ACHN (cell line): ENCODE measurements around the gene PPP1R14B.

ENCODE experiments used
- DNase-seq: peaks from one replicate; pipeline ENCODE4 v3.0.0-alpha.2; 2015
- in situ Hi-C: cut with HindIII; loops from 2 replicates; pipeline ENCODE4 v1.10.0; 2017; ENCODE audit warnings: low sequenced_read_pairs, low pct_ligation_motif_present, low pct_unique_long_range_greater_than_20kb

PPP1R14B gene

DNA sequence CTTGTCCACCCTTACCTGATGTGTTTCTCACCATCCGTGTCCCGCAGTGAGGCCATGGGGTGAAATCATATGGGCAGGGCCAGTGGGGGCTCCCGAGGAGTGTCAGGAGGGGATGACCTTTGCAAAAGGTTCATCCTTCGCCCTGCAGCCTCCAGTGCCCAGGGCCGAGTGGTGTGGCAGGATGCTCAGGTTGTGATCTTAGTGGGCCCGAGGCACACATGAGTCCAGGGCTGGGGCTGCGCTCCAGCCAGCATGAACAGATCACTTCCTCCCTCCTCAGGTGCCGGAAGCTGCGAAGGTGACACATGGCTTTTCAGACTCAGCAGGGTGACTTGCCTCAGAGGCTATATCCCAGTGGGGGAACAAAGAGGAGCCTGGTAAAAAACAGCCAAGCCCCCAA is 8.7 kb downstream of the PPP1R14B start:
- in situ Hi-C loops, result no loop called here
- DNase-seq, result no peak

DNA sequence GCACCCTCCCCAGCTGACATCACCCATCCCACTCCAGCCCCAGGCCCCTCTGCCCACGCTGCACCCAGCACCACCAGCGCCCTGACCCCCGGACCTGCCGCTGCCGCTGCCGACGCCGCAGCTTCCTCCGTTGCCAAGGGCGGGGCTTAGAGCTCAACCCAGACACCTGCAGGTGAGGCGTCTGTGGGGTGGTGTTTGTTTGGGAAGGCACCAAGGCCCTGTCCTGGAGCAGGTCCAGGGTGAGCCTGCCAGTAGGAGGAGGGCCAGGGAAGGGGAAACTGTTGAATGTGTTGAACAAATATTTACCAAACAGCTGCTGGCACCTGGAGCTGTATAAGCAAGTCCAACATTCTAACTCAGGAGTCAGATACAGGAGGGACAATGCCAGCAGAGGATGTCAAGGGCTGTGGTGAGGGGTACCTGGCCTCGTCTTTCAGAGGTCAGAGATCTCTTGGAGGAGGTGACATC is 9.2 kb downstream of the PPP1R14B start:
- in situ Hi-C loops, result no loop called here

DNA sequence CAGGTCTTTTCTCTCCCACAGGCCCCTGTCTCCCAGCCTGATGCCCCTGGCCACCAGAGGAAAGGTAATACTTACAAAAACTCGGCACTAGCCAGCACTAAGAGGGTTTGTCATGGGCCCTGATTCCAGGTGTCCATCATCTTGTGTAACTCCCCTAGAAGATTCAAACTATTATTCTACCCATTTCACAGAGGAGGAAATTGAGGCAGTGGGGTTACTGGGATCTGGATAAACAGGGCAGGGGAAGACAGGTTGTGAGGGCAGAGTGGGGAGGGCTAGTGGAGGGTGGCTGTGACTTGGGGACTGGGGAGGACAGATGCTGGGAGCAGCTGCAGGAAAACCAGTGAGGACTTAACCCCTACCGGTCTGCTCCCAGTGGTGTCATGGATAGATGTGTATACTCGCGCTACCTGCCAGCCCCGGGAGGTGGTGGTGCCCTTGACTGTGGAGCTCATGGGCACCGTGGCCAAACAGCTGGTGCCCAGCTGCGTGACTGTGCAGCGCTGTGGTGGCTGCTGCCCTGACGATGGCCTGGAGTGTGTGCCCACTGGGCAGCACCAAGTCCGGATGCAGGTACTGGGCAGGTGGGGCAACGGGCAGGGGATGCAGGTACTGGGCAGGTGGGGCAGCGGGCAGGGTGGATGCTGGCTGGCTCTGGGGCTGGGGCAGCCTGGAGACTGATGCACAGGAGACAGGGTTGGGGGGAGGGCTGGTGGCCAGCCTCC is 11.1 kb downstream of the PPP1R14B start:
- DNase-seq, result no peak
- in situ Hi-C loops, result no loop called here

More for the DNA sequence above, 9.2 kb downstream of the PPP1R14B start:
- DNase-seq, result no peak

DNA sequence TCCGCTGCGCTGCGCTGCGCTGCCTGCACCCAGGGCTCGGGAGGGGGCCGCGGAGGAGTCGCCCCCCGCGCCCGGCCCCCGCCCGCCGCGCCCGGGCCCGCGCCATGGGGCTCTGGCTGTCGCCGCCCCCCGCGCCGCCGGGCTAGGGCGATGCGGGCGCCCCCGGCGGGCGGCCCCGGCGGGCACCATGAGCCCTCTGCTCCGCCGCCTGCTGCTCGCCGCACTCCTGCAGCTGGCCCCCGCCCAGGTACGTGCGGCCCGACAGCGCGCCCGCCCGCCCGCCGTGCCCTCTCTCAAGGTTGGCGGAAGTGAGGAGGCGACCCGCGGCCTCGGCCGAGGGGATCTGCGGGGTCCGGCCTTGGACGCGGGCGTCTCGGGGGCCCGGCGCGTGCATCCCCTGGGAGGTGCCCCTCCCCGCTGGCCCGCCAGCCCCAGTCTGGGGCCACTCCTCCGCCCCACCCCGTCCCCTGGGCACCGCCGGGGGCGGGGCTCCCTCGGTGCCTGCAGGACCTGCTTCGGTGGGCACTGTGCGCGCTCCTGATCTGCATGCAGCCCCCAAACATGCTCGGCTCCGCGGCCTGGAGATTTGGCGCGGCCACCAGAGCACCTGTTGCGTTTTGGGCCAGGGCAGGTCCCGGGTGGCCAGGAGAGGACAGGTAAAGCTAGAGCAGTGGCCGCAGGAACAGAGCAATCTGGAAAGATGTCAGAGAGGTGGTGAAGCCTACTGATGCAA is 11.9 kb downstream of the PPP1R14B start:
- DNase-seq, result peak; percentile 41
- in situ Hi-C loops, result no loop called here

DNA sequence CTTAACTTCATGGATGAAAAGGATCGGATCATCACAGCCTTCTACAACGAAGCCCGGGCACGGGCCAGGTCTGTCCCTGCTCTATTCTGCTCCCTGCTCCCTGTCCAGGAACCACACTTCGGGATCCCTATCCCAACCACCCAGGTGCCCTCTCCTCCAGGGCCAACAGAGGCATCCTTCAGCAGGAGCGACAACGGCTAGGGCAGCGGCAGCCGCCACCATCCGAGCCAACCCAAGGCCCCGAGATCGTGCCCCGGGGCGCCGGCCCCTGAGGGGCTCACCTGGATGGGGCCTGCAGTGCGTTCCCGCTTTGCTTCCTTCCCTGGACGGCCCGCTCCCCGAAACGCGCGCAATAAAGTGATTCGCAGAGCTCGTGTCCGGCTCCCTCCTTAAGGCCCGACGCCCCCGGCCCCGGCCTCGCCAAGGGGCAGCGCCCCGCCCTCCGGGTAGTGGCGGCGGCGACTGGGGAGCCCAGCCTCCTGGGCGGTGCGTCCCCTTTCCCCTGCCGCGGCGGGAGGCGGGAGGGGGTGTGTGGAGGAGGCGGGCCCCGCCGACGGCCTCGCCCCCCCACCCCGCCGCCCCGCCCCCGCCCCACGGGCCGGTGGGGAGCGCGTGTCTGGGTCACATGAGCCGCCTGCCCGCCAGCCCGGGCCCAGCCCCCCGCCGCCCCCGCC is 12.7 kb downstream of the PPP1R14B start, which contains the start of gene VEGFB:
Gene VEGFB (plus strand): TSS at position 672 of the 674 bp plus-strand sequence. CDS start 250 bp downstream, outside the sequence.
- in situ Hi-C loops, result no loop called here
- peak; percentile 70 for DNase-seq

DNA sequence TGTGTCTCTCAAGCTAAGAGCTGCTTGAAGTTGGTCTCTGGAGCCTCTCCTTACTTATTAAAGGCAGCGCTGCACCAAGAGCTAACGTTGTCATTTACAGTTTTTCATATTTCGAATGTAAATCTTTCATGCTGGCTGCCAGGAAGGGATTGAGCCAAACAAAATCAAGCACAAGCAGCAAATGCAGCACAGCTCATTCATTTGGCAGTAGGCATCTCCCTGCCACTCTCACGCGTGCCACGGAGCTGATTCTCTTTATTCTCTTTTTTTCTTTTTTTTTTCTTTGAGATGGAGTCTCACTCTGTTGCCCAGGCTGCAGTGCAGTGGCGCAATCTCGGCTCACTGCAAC is 13.8 kb downstream of the PPP1R14B start:
- in situ Hi-C loops, result no loop called here
- DNase-seq, result no peak

DNA sequence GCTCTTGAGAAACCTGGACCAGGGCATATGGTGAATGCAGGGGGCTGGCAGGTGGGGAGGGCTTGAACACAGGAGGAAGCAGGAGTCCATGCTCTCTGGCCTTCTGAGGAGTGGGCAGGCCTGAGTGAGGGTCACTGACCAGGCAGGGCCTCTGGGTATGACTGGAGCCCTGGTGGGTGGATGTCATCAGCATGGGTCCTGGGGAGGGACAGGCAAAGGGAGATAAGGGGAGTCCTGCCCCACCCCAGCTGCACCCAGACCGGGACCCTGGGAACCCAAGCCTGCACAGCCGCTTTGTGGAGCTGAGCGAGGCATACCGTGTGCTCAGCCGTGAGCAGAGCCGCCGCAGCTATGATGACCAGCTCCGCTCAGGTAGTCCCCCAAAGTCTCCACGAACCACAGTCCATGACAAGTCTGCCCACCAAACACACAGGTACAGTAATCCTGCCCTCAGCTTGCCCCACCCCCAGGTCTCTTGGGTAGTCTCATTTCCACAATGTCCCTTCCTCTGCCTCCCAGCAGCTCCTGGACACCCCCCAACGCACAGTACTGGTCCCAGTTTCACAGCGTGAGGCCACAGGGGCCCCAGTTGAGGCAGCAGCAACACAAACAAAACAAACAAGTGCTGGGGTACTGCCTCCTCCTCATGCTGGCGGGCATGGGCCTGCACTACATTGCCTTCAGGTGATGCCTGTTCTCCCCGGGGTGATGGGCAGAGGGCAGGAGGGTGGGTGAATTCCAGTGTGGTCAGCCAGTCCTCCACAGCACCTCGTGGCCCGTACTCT is 14.4 kb downstream of the PPP1R14B start:
- in situ Hi-C loops, result no loop called here
- no peak for DNase-seq

DNA sequence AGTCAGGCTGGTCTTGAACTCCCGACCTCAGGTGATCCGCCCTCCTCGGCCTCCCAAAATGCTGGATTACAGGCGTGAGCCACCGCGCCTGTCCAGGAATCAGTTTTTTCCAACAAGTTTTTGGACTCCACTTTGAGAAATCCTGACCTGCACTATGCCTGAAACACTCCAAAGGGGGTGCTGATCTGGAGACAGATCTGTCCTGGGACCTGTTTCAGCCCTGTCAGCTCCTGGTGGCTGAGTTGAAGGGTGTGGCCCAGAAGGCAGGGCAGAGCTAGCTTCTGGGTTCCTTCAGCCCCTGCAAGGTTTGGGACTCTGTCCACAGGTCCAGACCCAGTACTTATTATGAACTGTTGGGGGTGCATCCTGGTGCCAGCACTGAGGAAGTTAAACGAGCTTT is 15.2 kb downstream of the PPP1R14B start:
- in situ Hi-C loops, result no loop called here
- DNase-seq, result no peak

DNA sequence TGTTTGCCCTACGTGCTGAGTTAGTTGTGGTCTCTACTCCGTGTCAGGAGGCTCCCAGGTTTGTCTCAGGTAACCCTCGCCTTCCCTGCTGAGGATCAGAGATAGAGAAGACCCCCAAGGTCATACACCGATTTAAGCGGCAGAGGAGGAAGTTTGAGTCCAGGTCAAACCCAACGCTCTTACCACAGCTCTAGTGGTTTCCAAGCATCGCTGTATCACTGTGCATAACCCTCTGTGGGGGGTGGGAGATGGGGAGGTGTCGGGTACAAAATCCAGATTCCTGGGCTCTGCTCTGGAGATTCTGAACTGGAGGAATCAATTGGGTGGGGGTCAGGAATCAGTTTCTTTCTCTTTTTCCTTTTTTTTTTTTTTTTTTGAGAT is 15.8 kb downstream of the PPP1R14B start:
- no peak for DNase-seq
- in situ Hi-C loops, result no loop called here

DNA sequence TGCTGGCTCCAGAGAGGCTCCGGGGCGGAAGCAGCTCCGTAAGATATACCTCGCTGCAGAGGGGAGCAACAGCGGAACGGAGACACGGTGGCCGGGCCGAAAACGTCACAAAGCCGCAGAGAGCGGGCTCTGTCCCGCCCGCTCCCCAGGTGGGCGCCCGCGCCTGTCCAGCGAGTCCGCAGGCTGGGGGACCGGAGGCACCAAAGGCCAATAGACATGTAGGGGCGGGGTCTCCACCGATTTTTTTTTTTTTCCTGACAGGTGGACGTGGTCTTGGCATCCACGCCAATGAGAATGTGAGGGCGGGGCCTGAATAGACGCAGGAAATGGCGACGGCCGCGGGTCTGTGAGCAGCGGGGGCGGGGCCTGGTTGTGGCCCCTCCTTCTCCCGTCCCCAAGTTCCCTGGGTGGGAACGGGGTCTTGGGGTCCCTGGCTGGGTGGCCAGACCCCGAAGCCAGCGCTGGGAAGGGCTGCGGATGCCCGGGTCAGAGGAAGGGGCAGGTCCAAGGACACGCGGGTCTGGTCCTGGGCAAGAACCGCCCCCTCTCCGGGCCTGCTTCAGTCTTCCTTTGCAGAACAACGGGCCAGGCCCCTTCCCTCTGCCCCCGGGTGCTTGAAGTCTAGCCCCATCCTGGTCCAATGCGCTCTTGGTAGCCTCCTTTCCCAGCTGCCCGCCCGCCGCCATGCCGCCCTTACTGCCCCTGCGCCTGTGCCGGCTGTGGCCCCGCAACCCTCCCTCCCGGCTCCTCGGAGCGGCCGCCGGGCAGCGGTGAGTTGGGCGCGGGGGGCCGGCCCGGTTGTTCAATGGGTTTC is 16.4 kb downstream of the PPP1R14B start, which contains the start of gene DNAJC4:
Gene DNAJC4 (plus strand): TSS at position 378 of the 814 bp plus-strand sequence. CDS start 307 bp downstream, at position 685.
- peak; percentile 92 for DNase-seq

DNA sequence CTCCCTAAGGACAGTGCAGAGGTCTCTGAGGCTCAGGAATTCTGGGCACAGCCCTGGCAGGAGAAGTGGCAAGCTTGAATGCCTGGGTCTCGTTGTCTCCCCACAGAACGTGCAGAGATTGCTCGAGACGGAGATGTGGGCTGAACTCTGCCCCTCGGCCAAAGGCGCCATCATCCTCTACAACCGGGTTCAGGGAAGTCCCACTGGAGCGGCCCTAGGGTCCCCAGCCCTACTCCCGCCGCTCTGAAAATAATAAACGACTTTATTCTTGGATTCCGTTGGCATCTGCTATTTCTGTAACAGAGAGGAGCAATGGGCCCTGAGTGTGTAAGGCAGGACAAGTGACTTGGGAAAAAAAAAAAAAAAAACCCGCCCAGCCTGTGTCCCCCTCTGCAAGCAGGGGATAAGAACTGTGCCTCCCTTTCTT is 17.0 kb downstream of the PPP1R14B start:
- in situ Hi-C loops, result no loop called here
- DNase-seq, result no peak

More for the DNA sequence above, 16.4 kb downstream of the PPP1R14B start, which contains the start of gene DNAJC4:
- in situ Hi-C loops, result no loop called here

DNA sequence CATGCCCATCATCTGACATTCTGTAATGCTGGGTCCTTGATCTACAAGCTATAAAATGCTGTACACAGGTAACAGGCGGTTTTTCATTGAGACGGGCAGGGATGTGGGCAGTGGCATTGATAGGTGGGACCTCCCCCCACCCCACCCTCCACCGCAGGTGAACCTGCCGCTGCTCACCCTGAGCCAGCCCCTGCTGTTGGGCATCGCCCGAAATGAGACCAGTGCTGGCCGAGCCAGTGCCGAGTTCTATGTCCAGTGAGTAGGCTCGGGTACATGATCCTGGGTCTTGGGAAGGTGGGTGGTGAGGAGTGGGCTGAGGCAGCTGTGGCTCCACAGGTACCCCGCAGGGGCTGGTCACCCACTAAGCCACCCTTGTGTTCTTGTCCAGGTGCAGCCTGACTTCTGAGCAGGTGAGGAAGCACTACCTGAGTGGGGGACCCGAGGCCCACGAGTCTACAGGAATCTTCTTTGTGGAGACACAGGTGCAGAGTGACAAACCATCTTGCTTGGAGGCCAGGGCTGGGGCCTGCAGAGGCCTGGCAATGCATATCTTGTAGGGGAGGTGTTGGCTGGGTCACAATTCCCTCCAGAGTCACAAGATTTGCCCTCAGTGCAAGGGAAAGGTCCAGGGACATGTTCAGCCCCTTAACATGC is 17.5 kb downstream of the PPP1R14B start:
- in situ Hi-C loops, result no loop called here
- DNase-seq, result no peak

DNA sequence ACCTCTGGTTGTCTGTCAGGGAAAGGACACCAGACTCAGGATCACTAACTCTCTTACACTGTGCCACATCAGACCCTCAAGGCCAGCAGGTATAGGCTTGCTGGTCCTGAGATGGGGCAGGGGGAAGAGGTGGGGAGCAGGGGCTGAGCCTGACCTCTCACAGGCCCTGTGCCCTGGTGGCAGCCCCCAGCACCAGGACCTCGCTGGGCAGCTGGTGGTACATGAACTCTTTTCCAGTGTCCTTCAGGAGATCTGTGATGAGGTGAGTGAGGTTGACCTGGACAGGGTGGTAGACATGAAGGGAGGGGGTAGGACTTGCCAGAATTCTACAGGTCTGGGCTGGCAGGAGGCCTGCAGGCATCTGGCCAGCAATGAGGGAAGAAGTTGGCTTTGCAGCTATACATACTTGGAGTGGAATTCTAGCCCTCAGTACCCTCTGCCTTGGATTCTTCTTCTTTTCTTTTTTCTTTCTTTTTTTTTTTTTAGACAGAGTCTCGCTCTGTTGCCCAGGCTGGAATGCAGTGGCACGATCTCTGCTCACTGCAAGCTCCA is 19.3 kb downstream of the PPP1R14B start:
- DNase-seq, result no peak
- in situ Hi-C loops, result no loop called here

DNA sequence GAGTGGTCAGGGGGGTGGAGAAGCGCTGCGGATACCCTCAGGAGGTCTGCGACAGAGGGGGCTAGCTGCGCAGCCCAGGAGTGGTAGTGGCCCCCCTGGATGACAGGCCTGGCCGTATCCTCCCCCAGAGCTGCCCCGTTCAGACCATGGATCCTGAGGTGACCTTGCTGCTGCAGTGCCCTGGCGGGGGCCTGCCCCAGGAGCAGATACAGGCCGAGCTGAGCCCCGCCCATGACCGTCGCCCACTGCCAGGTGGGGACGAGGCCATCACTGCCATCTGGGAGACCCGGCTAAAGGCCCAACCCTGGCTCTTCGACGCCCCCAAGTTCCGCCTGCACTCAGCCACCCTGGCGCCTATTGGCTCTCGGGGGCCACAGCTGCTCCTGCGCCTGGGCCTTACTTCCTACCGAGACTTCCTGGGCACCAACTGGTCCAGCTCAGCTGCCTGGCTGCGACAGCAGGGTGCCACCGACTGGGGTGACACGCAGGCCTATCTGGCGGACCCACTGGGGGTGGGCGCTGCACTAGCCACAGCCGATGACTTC is 20.2 kb downstream of the PPP1R14B start:
- DNase-seq, result peak; percentile 22
- in situ Hi-C loops, result no loop called here

DNA sequence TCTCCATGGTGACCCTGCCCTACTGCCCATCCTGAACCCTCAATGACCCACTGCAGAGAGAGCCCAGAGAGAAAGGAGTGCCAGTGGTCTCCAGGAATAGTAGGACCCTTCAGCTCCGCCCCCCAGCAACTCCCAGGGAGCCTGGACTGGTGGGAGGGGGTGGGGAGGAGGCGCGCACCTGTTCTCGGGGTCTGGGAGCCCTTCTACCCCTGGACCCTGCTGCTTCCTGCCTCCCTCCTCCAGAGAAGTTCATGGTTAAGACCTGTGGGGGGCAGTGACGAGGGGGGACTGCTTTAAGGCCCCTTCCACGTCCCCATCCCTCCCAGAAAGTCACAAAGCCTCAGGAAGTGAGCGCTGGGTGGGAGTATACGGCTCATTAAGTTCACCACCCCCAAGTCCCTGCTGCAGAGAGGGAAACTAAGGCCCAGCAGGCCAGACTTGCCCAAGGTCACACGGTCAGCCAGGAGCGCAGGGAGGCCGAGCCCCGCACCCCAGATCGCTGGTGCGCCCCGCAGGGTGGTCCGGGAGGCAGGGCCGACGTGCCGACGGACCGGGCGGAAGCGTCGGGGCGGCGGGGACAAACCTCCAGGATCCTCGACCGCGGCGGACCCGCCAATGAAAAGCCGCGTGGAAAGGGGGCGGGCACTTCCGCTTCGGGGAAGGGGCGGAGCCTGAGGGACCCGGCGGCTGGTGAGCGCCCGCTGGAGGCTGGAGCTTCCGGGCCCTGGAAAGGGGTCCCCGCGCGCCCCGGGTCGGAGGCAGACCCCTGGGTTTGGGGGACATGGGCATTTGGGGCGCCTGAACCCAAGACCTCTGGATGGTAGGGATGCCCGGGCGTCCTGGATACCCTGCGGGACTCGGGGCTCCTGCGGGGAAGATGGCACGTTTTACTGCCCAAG is 20.9 kb downstream of the PPP1R14B start, which contains the start of the genes NUDT22 and TRPT1:
Gene NUDT22 (plus strand): TSS at position 667 of the 899 bp plus-strand sequence. CDS start 379 bp downstream, outside the sequence.
Gene TRPT1 (minus strand): TSS at position 579 of the 899 bp plus-strand sequence. CDS start 326 bp downstream, at position 253.
- DNase-seq, result peak; percentile 85
- in situ Hi-C loops, result no loop called here
